KMS-11 (cell line): ENCODE data around the gene MEIG1.

Experiments
- H2AFZ ChIP-seq: fragments of 200-600 bp; sonication (generic); 2 replicates; pipeline ENCODE4 v1.6.1; 2016; ENCODE audit warnings: antibody characterized with exemption, mixed run types, low read depth
- H3K27ac ChIP-seq: fragments of 200-600 bp; sonication (generic); 2 replicates; pipeline ENCODE4 v1.6.1; 2016; ENCODE audit warnings: mild to moderate bottlenecking, mixed run types
- H3K27me3 ChIP-seq: fragments of 200-600 bp; sonication (generic); 2 replicates; pipeline ENCODE4 v1.6.1; 2017; ENCODE audit warnings: mild to moderate bottlenecking, low read depth, mixed run types, moderate library complexity; ENCODE audit not compliant: insufficient read depth
- H3K36me3 ChIP-seq: fragments of 200-600 bp; sonication (generic); 2 replicates; pipeline ENCODE4 v1.6.1; 2017; ENCODE audit warnings: mild to moderate bottlenecking, mixed run types; ENCODE audit not compliant: insufficient read depth
- H3K4me1 ChIP-seq: fragments of 200-600 bp; sonication (generic); 2 replicates; pipeline ENCODE4 v1.6.1; 2016; ENCODE audit warnings: mild to moderate bottlenecking, low read depth, mixed run types; ENCODE audit not compliant: poor library complexity, severe bottlenecking
- H3K4me2 ChIP-seq: fragments of 200-600 bp; sonication (generic); 2 replicates; pipeline ENCODE4 v1.7.0; 2016; ENCODE audit warnings: mild to moderate bottlenecking, mixed run types
- H3K4me3 ChIP-seq: fragments of 200-600 bp; sonication (generic); IDR thresholded peaks from 2 replicates; pipeline ENCODE4 v1.6.1; 2017; ENCODE audit warnings: low read depth, low read length, mixed read lengths; ENCODE audit not compliant: insufficient read depth
- H3K79me2 ChIP-seq: fragments of 200-600 bp; sonication (generic); 2 replicates; pipeline ENCODE4 v1.6.1; 2016; ENCODE audit warnings: low read depth, mixed run types; ENCODE audit not compliant: insufficient read depth
- H3K9ac ChIP-seq: fragments of 200-600 bp; sonication (generic); 2 replicates; pipeline ENCODE4 v1.6.1; 2016; ENCODE audit warnings: mild to moderate bottlenecking, mixed run types
- H4K20me1 ChIP-seq: fragments of 200-600 bp; sonication (generic); 2 replicates; pipeline ENCODE4 v1.6.1; 2016; ENCODE audit warnings: mild to moderate bottlenecking, mixed run types; ENCODE audit not compliant: insufficient read depth
- CTCF ChIP-seq: fragments of 200-600 bp; sonication (generic); conservative IDR thresholded peaks from 2 replicates; pipeline ENCODE4 v1.6.1; 2017; ENCODE audit warnings: low read depth, mild to moderate bottlenecking, antibody characterized with exemption, low read length, moderate library complexity, mixed read lengths

Gene MEIG1

GRCh38 chr10:14917827-14918226, 41.4 kb upstream of the MEIG1 start:
- Histone ChIP-seq H3K4me1 (peaks cover 41% of the 10 kb centered on the region), H3K27ac (peak overlapping the region; percentile 93), H3K36me3 (peaks cover 20% of the 10 kb centered on the region; the same call in 1 of the 2 replicates), H2AFZ (no peak overlapping the region), H3K9ac (no peak overlapping the region), H3K4me3 (no peak overlapping the region), H3K4me2 (0 out of 2 replicates have a peak overlapping the region, but pooled peaks have one; percentile 77), H3K79me2 (no peaks in the 10 kb centered on the region; the same call in 1 of the 2 replicates), H3K27me3 (no peaks in the 10 kb centered on the region), H4K20me1 (no peaks in the 10 kb centered on the region)
- no peak for TF ChIP-seq CTCF

GRCh38 chr10:14918964-14919363, 40.2 kb upstream of the MEIG1 start:
- peak overlapping the region; percentile 93 for H3K27ac ChIP-seq
- H3K4me2 ChIP-seq, result peak overlapping the region; percentile 77
- no peaks in the 10 kb centered on the region for H4K20me1 ChIP-seq
- no peaks in the 10 kb centered on the region; the same call in 1 of the 2 replicates for H3K79me2 ChIP-seq
- no peak overlapping the region for H3K4me3 ChIP-seq
- no peak for TF ChIP-seq CTCF
- peaks cover 20% of the 10 kb centered on the region; the same call in 1 of the 2 replicates for H3K36me3 ChIP-seq
- no peak overlapping the region for H2AFZ ChIP-seq
- peaks cover 41% of the 10 kb centered on the region for H3K4me1 ChIP-seq
- H3K9ac ChIP-seq, result peak overlapping the region; percentile 25
- H3K27me3 ChIP-seq, result no peaks in the 10 kb centered on the region

- Histone ChIP-seq H3K4me3 (no peak overlapping the region), H3K9ac (no peak overlapping the region), H3K27me3 (no peaks in the 10 kb centered on the region), H3K4me2 (no peak overlapping the region), H2AFZ (no peak overlapping the region), H3K4me1 (peaks cover 22% of the 10 kb centered on the region), H4K20me1 (0 out of 2 replicates have a peak, but pooled peaks cover 3% of the 10 kb centered on the region), H3K27ac (no peak overlapping the region), H3K36me3 (peaks cover 13% of the 10 kb centered on the region; the same call in 1 of the 2 replicates), H3K79me2 (no peaks in the 10 kb centered on the region)
- no peak for TF ChIP-seq CTCF
These were observed 35.2 kb upstream of the MEIG1 start for GRCh38 chr10:14924013-14924412.

- Histone ChIP-seq H3K9ac (no peak overlapping the region), H3K4me3 (no peak overlapping the region), H3K36me3 (peaks cover 13% of the 10 kb centered on the region; the same call in 1 of the 2 replicates)
These were observed 33.9 kb upstream of the MEIG1 start for GRCh38 chr10:14925268-14925667.

More at GRCh38 chr10:14925268-14925667, 33.9 kb upstream of the MEIG1 start:
- peaks cover 9% of the 10 kb centered on the region for H3K4me1 ChIP-seq
- no peak overlapping the region for H3K27ac ChIP-seq
- TF ChIP-seq CTCF, result no peak
- H3K79me2 ChIP-seq, result no peaks in the 10 kb centered on the region
- no peak overlapping the region for H2AFZ ChIP-seq
- H3K4me2 ChIP-seq, result no peak overlapping the region
- 0 out of 2 replicates have a peak, but pooled peaks cover 3% of the 10 kb centered on the region for H4K20me1 ChIP-seq
- H3K27me3 ChIP-seq, result no peaks in the 10 kb centered on the region
